ENCODE measurements around the gene CWC15.
"Not testable (repeated sequence)": the region's sequence is repeated elsewhere in the genome, so short reads cannot be mapped to it uniquely, and the experiment has no call there.

CWC15 gene

GRCh38 chr11:94923004-94923334, 50.4 kb downstream of the CWC15 start:
- no peak for TF ChIP-seq CTCF (IDR thresholded peaks at IDR 0.05; ENCODE audit: control insufficient read depth, extremely low read depth, insufficient read depth)
- H3K4me3 ChIP-seq (ENCODE audit: low read depth, low read length), result no peak overlapping the region
- DNase-seq (ENCODE audit: low read depth), result no peak

DNA sequence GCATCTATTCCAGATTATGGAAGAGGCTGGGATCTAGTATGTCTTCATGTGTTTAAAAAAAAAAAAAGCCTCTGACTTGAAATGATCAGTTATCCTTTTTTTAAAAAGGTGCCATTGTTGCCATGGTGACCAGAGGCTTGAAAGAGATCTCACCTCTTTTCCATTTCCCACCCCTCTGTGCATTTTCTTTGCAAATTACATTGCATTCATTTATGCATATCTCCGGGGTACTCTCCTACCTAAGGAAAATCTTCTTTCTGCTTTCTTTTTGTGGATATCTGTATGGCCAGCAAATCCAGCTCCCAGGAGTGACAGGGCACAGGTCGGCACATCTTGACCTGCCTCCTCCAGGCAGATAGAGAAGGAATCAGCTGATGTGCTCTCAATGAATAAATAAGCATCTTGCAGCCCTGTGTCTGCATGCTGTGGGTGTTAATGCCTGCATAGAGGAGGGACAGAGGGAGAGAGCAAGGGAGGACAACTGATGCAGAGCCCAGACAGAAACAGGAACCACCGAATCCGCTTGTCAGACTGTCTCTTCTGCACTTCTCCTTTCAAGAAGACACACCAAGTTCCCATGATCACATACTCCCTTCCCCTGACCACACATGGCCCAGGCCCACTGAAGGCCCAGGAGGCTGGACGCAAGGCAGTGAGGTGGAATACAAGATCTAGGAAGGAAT, 50.9 kb downstream of the CWC15 start:
- DNase-seq (ENCODE audit: low read depth), result no peak
- TF ChIP-seq CTCF (IDR thresholded peaks at IDR 0.05; ENCODE audit: control insufficient read depth, extremely low read depth, insufficient read depth), result no peak
- H3K4me3 ChIP-seq (ENCODE audit: low read depth, low read length), result no peak overlapping the region

DNA sequence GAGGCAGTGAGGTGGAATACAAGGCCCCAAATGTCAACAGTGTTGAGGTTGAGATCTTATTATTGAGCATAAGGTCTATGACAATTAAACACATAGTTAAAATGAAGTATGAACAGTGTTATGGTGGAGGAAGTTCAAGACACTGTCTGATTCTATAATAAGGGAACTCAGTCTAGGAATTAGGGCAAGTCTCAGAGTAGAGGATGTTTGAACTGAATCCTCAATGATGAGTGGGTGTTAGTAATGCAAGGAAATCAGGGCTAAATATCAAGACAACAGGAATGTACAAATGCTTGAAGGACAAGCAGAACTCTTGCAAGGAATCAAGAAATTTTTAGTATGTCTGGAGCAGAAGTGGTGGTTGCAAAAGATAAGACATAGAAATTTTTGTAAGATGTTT, 53.0 kb downstream of the CWC15 start:
- no peak overlapping the region for H3K4me3 ChIP-seq (ENCODE audit: low read depth, low read length)
- DNase-seq (ENCODE audit: low read depth), result no peak
- TF ChIP-seq CTCF (IDR thresholded peaks at IDR 0.05; ENCODE audit: control insufficient read depth, extremely low read depth, insufficient read depth), result no peak

GRCh38 chr11:94913718-94914394, 59.5 kb downstream of the CWC15 start:
- DNase-seq (ENCODE audit: low read depth); H3K4me3 ChIP-seq (ENCODE audit: low read depth, low read length): not testable (repeated sequence)

DNA sequence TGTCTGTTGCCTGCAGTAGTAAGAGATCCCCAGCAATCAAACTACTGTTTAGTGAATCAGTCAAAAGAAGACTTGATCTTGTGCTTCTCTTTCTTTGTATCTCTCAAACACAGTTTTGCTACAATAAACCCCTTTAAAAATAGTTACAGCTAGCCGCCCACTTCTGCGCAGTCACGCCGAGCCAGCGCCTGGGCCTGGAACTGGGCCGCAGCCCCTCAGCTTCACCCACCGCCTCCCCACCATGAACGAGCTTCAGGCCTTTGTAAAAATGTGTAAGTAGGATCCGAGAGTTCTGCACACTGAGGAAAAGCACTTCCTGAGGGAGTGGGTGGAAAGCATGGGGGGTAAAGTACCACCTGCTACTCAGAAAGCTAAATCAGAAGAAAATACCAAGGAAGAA, 60.5 kb downstream of the CWC15 start:
- H3K4me3 ChIP-seq (ENCODE audit: low read depth, low read length), result no peak overlapping the region
- TF ChIP-seq CTCF (IDR thresholded peaks at IDR 0.05; ENCODE audit: control insufficient read depth, extremely low read depth, insufficient read depth), result no peak
- DNase-seq (ENCODE audit: low read depth), result no peak

Data from LNCaP clone FGC (cell line).